ENCODE data around the gene PSMB3.
A peak's percentile ranks its signal among the peaks of the same experiment; 100 is the strongest.
"Not testable (repeated sequence)": the region's sequence is repeated elsewhere in the genome, so short reads cannot be mapped to it uniquely, and the experiment has no call there.

PSMB3 gene

GRCh38 chr17:38716368-38717005 is 36.1 kb upstream of the PSMB3 start:
- no peak for DNase-seq (ENCODE audit: low read depth)

- DNase-seq (ENCODE audit: low read depth): no peak
These were observed 35.3 kb upstream of the PSMB3 start for GRCh38 chr17:38717139-38717745.

GRCh38 chr17:38719289-38719942 is 33.1 kb upstream of the PSMB3 start:
- no peak for DNase-seq (ENCODE audit: low read depth)

- no peak for DNase-seq (ENCODE audit: low read depth)
These were observed 32.4 kb upstream of the PSMB3 start for GRCh38 chr17:38719943-38720641.

GRCh38 chr17:38720941-38721340 is 31.6 kb upstream of the PSMB3 start:
- no peak for DNase-seq (ENCODE audit: low read depth)

- no peak for DNase-seq (ENCODE audit: low read depth)
These were observed 30.7 kb upstream of the PSMB3 start for GRCh38 chr17:38721802-38722201.

GRCh38 chr17:38724337-38724988 is 28.1 kb upstream of the PSMB3 start:
- no peak for DNase-seq (ENCODE audit: low read depth)

- DNase-seq (ENCODE audit: low read depth): no peak
These were observed 27.5 kb upstream of the PSMB3 start for GRCh38 chr17:38725066-38725465.

GRCh38 chr17:38726145-38726544 is 26.4 kb upstream of the PSMB3 start:
- not testable (repeated sequence) for DNase-seq (ENCODE audit: low read depth)

GRCh38 chr17:38727736-38728135 is 24.8 kb upstream of the PSMB3 start:
- no peak for DNase-seq (ENCODE audit: low read depth)

- DNase-seq (ENCODE audit: low read depth): no peak
These were observed 24.2 kb upstream of the PSMB3 start for GRCh38 chr17:38728290-38728831.

GRCh38 chr17:38729368-38729885 is 23.1 kb upstream of the PSMB3 start:
- DNase-seq (ENCODE audit: low read depth): no peak

- DNase-seq (ENCODE audit: low read depth): peak; percentile 72
These were observed 22.5 kb upstream of the PSMB3 start, which contains the start of gene CISD3 for GRCh38 chr17:38729886-38730525. CISD3 (plus strand) TSS chr17:38730341; CDS start chr17:38730359, 18 bp downstream.

- no peak for DNase-seq (ENCODE audit: low read depth)
These were observed 21.8 kb upstream of the PSMB3 start for GRCh38 chr17:38730526-38731379.

- DNase-seq (ENCODE audit: low read depth): no peak
These were observed 20.8 kb upstream of the PSMB3 start for GRCh38 chr17:38731526-38732294.

- DNase-seq (ENCODE audit: low read depth): no peak
These were observed 19.9 kb upstream of the PSMB3 start for GRCh38 chr17:38732376-38733281.

GRCh38 chr17:38733282-38733981 is 19.1 kb upstream of the PSMB3 start:
- DNase-seq (ENCODE audit: low read depth): no peak

Data from fibroblast of the conjunctiva (primary cell).